ENCODE data around the gene MACC1.

MACC1 gene

GRCh38 chr7:20217193-20217948 is at the start of gene MACC1:
TSS of gene MACC1 (minus strand) at chr7:20217384. CDS start at chr7:20161862, 55,522 bp downstream.
- DNase-seq, result no peak

- DNase-seq, result no peak
These were observed 47.4 kb upstream of the MACC1 start for GRCh38 chr7:20264623-20265022.

- no peak for DNase-seq
These were observed 43.0 kb upstream of the MACC1 start for GRCh38 chr7:20260223-20260622.

GRCh38 chr7:20257212-20257611 is 40.0 kb upstream of the MACC1 start:
- DNase-seq, result no peak

GRCh38 chr7:20249920-20250319 is 32.7 kb upstream of the MACC1 start:
- no peak for DNase-seq

GRCh38 chr7:20249376-20249775 is 32.2 kb upstream of the MACC1 start:
- DNase-seq, result no peak

GRCh38 chr7:20246236-20246635 is 29.1 kb upstream of the MACC1 start:
- DNase-seq, result no peak

GRCh38 chr7:20244334-20245120 is 27.3 kb upstream of the MACC1 start:
- no peak for DNase-seq

- no peak for DNase-seq
These were observed 24.7 kb upstream of the MACC1 start for GRCh38 chr7:20241911-20242261.

- DNase-seq, result no peak
These were observed 24.2 kb upstream of the MACC1 start for GRCh38 chr7:20241194-20241910.

GRCh38 chr7:20240080-20240926 is 23.1 kb upstream of the MACC1 start:
- no peak for DNase-seq

- DNase-seq, result no peak
These were observed 21.7 kb upstream of the MACC1 start for GRCh38 chr7:20238754-20239324.

- DNase-seq, result no peak
These were observed 21.1 kb upstream of the MACC1 start for GRCh38 chr7:20238194-20238753.

GRCh38 chr7:20237464-20238193 is 20.4 kb upstream of the MACC1 start:
- no peak for DNase-seq

- DNase-seq, result no peak
These were observed 19.6 kb upstream of the MACC1 start for GRCh38 chr7:20236790-20237189.

- DNase-seq, result no peak
These were observed 18.9 kb upstream of the MACC1 start for GRCh38 chr7:20236043-20236442.

- no peak for DNase-seq
These were observed 18.1 kb upstream of the MACC1 start for GRCh38 chr7:20235288-20235687.

- DNase-seq, result no peak
These were observed 16.2 kb upstream of the MACC1 start for GRCh38 chr7:20233362-20233761.

- no peak for DNase-seq
These were observed 15.7 kb upstream of the MACC1 start for GRCh38 chr7:20232848-20233247.

- DNase-seq, result no peak
These were observed 12.7 kb upstream of the MACC1 start for GRCh38 chr7:20229646-20230500.

Data from retina (tissue), 1 donor.